DMS153 treated with DMSO at 0.1 percent for 48 hours (cell line): ENCODE data around the gene CDK13.
"Not testable (repeated sequence)": the region's sequence is repeated elsewhere in the genome, so short reads cannot be mapped to it uniquely, and the experiment has no call there.

Experiments used
- DNase-seq: peaks from one replicate; lab custom pipeline; 2025; ENCODE audit not compliant: unreplicated experiment; lab: John Stamatoyannopoulos, UW

Gene CDK13

DNA sequence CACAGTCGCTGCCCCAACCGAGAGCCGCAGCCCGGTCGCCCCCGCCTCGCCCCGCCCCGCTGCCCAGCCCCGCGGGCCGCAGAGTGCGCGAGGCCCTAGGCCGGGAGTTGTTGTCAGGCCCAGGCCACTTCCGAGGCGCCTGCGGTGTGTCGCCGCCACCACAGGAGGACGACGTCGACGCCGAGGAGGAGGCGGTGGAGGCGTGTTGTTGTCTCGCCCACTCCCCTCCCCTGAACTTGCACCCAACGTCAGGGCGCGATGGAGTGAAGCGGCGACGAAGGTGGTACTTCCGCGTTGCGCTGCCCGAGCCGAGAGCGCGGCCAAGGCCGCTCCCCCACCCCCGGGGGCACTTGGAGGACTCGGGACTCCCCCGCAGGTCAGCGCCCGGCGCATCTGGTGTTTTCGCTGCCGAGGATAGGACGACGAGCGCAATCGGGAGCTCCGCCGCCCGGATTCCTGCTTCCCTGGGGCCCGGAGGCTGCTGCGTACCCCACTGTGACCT is at the start of gene CDK13:
TSS of gene CDK13 (plus strand) at position 286 of the 502 bp plus-strand sequence. CDS start 386 bp downstream, outside the sequence.
- peak; percentile 74 for DNase-seq

- no peak for DNase-seq
These were observed 46.0 kb upstream of the CDK13 start for GRCh38 chr7:39904077-39904486.

DNA sequence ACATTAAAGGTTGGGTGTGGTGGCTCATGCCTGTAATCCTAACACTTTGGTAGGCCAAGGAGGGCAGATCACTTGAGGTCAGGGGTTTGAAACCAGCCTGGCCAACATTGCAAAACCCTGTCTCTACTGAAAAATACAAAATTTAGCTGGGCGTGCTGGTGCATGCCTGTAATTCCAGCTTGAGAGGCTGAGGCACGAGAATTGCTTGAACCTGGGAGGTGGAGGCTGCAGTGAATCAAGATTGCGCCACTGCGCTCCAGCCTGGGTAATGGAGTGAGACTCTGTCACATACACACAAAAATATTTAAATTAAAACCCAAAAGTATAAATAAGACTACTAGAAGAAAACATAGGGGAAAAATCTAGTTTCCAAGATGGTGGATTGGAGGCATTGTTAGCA is 41.9 kb upstream of the CDK13 start:
- DNase-seq: no peak

DNA sequence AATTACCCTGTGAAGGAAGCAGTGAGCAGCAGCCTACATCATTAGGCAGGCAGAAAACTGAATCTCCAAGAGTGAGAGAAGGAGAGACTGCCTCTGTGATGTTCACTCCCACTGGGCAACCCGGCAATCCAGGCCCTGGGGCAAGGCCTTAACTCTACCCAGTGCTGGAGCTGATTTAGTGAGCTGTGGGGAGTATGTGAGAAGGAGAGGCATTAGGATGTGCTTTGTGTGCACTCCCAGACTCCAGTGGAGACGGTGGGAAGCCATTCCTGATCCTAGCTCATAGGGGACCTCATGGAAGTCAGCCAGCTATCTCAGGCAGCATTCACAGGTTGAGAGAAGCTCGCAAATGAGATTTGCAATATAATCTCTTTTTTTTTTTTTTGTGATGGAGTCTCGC is 41.1 kb upstream of the CDK13 start:
- no peak for DNase-seq

DNA sequence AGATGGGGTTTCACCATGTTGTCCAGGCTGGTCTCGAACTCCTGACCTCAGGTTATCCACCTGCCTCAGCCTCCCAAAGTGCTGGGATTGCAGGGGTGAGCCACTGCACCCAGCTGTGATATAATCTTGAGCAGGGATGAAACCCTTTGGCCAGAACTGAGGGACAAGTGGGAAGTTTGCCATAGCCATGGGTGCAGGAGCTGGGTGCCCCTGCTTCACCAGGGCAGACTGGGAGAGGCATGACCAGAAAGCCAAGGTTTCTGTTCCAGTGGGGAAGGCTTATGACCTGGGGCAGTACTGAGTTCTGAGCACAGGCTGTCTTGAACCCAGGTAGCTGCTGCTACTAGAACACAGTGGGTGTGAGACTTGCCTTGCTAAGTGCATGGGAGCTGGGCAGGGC is 40.5 kb upstream of the CDK13 start:
- DNase-seq: no peak

GRCh38 chr7:39910108-39910869 is 39.8 kb upstream of the CDK13 start:
- DNase-seq: no peak

DNA sequence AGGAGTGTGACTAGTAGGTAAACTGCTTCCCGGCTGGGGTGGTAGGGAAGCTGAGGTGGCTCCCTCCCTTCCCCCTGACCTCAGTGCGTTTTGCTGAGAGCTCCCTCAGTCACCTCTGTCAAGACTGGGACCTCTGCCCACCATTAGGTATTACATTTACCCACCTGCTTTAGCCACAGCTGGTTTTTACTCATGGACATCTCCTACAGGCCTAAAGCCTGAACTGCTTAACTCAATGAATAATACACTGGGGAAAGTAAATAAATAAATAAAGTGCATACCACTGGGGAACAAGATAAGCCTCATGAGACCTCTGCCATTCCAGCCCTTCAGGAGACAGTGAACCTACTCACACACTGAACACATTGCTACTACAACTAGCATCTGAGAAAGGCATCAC is 38.9 kb upstream of the CDK13 start:
- no peak for DNase-seq

- not testable (repeated sequence) for DNase-seq
These were observed 34.2 kb upstream of the CDK13 start for GRCh38 chr7:39915847-39916246.

- DNase-seq: no peak
These were observed 30.4 kb upstream of the CDK13 start for GRCh38 chr7:39919646-39920045.

DNA sequence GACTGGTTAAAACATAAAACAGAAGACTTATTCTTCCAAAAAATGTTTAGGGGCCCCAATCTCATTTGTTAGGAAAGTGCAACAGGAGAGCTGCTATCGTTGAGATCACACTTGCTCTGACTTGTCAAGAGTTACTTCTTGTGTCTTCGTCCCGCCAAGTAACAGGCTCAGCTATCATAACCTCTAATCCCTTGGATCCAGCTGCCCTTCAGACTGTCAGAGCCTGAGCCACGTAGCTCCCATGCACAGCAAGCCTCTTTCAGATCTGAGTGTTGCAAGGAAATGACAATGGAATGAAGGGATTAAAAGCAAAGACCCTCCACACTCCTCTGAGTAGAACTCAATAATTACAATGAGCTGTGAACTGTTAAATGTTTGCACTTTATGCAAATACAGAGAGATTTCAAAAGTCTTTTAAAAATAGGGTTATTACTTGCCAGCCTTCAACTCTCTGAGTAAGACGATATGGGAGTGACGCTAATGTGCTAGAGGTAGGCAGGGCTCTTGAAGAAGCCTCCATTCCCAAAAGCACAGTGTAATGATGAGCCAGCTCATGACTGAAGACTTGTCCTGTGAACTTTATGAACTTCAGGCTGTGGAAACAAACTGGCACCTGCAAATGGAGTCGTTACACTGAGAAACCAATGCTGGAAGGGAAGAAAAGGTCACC is 28.4 kb upstream of the CDK13 start:
- DNase-seq: no peak

DNA sequence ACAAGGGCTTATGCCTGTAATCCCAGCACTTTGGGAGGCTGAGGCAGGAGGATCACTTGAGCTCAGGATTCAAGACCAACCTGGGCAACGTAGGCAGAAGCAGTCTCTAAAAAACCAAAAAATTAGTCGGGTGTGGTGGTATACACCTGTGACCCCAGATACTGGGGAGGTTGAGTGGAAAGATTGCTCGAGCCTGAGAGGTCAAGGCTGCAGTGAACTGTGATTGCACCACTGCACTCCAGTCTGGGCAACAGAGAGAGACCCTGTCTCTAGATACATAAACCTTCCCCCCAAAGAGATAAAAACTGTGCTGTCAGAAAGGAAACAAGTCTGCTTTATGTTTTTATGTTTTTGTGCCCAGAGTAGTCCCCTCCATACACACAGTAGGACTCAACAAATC is 27.5 kb upstream of the CDK13 start:
- DNase-seq: no peak

- no peak for DNase-seq
These were observed 27.0 kb upstream of the CDK13 start for GRCh38 chr7:39923091-39923490.

DNA sequence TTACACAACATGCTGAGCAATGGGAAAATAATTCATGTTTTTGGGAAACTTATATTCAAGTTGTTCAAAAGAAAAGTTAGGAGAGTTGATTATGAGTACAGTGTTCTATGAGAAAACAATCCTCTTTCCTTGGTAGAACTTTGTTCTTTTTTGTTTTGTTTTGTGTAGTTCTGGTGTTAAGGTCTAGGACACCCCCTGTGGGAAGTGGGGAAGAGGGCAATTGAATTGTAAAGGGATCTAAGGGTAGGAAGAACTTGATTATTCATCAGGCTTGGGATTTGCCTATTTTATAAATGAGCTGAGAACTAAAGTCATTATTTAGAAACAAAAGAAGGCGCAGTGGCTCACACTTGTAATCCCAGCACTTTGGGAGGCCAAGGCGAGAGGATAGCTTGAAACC is 25.9 kb upstream of the CDK13 start:
- no peak for DNase-seq

DNA sequence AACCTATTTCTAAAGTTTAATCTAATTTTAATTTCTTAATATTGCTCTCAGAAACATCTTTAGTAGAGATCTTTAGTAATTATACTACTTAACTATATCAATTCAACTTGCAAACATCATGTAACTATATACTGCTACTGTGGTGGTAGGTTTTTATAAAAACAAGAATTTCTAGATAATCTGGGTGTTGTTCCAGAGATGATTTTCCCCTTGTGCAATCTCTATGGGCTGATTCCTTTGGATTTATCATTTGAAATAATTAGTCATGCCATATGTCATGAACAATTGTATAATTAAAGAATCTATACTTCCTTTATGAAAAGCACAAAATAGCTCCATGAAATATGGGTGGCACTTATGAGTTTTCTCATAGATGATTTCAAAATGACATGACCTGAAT is 23.9 kb upstream of the CDK13 start:
- DNase-seq: no peak

DNA sequence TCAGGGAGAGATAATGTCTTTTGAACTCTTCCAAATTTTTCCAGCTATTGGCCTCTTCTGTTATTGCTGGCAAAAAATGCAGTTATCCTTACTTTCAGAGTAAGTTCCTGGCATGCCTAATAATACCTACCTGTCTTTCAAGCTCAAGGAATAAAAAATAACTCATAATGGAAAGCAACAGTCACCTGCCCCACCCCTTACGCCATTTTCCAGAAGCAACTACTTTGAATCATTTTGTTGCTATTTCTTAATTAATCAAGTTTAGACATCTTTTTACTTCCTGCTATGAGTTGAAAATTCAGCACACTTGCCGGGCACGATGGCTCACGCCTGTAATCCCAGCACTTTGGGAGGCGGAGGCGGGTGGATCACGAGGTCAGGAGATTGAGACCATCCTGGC is 23.0 kb upstream of the CDK13 start:
- DNase-seq: no peak

- DNase-seq: no peak
These were observed 15.9 kb upstream of the CDK13 start for GRCh38 chr7:39934132-39934531.

DNA sequence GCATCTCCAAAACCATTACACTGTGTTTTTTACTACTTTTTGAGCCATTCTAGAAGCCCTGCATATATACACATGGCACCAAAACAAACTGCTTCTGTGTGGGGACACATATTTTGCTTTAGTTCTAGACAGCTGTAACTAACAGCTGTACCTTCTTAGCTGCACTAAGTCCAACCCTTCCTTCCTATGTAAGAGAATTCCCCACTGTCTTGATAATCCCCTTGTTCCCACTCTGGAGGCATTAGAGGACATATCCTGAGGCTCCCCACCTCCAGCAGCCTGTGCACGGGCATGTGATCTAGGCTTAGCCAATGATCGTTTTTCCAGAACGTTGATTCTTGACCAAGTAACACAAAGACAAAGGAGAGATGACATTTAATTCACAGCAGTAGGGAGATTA is 13.3 kb upstream of the CDK13 start:
- DNase-seq: no peak

GRCh38 chr7:39937366-39938153 is 12.5 kb upstream of the CDK13 start:
- no peak for DNase-seq

GRCh38 chr7:39942883-39943282 is 7.2 kb upstream of the CDK13 start:
- DNase-seq: no peak

DNA sequence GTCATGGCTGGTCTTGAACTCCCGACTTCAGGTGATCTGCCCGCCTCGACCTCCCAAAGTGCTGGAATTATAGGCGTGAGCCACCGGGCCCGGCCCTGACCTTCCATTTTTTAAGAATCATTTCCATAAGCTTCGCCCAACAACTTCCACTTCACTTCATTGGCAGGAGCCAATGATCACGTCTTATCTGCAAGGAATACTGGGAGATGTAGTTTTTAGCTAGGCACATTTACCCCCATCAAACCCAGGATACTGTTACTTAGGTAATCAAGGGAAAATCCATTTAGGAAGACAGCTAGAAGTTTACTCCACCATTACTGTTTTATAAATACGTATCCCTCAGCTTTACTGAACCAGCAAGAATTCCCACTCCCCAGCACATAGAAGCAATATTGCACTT is 3.4 kb upstream of the CDK13 start:
- DNase-seq: no peak

GRCh38 chr7:39948375-39948955 is 1.6 kb upstream of the CDK13 start:
- no peak for DNase-seq
